Measurements from ENCODE around the gene BRD2.
A peak's percentile ranks its signal among the peaks of the same experiment; 100 is the strongest.

BRD2 gene

DNA sequence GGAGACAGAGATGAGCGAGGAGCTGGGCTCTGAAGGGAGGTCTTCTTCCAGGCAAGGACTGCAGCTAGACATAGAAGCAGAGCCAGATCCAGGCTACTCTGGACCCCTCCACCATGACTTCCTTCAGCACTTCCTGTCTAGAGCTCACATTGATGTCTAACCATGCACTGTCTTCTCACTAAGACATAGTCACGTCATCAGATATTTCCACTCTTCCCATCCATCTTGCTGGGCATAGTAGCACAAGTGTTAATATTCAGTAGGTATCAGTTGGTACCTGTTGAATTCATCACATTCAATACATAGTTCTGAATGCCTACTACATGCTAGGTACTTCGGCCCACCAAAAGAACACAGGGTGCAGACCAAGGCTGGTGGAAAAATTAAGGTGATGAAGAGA is 18.4 kb upstream of the BRD2 start:
- DNase-seq, result no peak

GRCh38 chr6:32950449-32950848 is 17.9 kb upstream of the BRD2 start:
- no peak for DNase-seq

DNA sequence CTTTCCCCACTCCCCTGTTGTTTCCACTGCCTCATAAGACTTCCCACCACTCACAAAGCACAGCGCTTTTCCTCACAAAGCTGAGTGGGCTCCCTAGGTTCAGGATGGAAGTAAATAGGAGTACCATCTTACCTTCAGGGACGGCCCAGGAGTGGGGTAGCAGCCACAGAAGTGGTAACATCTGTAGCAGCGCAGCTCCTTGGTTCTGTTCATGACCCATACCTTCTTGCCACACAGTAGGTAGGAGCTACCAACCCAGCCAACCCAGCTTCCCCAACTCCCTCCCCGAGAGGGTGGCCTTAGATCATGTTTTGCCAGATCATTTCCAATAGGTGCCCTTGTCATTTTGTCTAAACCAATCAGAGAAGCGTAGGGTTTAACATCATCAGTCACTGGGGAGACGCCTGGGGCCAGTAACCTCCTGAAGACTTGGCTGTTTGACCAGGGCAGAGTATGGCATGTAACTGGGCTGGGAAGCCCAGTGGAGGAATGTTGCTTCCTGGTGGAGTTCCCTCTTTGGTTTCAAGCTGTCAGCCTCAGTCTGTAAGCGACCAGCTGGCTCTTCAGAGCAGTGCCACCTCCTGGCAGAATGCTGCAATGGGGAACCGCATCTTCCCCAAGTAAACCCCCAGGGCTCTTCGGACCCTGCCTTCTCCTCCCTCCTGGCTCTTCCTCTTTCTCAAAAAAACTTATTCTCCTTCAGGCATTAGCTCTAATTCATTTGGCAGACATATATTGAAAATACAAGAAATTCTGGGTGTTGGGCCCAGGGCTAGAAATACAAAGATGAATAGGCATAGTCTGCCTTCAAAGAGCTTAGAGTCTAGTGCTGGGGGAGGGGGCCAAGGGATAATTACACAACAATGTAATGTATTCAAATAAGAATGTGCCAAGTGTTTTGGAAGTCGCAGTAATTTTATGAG is 15.3 kb upstream of the BRD2 start, which contains the start of gene HLA-DMA:
HLA-DMA (minus strand) TSS at position 281 of the 923 bp plus-strand sequence; CDS start at position 220, 61 bp downstream.
- peak; percentile 76 for DNase-seq

DNA sequence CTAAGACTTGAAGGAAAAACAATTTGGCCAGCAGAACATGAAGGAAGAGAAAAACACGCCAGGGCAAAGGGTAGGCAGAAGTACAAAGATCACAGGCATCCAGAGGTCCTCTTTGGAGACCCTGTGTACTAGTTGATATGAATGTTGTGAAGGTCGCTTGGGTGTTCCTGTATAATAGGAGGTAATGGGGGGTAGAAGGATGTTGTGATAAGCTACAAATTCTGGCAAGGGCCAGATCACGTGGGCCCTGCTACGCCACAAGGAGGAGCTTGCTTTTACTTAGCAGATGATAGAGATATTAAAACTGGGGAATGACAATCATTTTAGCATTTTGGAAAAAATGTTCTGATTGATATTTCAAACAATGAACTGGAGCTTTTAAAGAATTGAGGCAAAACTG is 14.6 kb upstream of the BRD2 start:
- DNase-seq, result no peak

DNA sequence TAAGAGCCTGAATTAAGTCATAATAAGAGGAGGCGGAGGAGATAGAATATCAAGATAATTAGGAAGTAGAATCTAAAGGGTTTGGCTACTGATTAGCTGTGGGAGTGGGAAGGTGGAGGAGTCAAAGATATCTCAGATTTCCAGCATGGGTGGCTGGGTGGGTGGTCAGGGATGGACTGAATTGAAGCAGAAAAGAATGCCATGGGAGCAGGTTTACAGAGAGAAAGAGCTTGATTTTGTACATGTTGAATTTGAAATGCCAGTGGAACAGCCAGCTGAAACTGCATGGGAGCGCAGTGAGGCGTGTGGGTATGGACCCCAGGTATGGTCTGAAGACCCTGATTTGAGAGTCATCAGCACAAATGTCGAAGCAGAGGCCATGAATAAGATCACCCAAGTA is 14.1 kb upstream of the BRD2 start:
- DNase-seq, result no peak

DNA sequence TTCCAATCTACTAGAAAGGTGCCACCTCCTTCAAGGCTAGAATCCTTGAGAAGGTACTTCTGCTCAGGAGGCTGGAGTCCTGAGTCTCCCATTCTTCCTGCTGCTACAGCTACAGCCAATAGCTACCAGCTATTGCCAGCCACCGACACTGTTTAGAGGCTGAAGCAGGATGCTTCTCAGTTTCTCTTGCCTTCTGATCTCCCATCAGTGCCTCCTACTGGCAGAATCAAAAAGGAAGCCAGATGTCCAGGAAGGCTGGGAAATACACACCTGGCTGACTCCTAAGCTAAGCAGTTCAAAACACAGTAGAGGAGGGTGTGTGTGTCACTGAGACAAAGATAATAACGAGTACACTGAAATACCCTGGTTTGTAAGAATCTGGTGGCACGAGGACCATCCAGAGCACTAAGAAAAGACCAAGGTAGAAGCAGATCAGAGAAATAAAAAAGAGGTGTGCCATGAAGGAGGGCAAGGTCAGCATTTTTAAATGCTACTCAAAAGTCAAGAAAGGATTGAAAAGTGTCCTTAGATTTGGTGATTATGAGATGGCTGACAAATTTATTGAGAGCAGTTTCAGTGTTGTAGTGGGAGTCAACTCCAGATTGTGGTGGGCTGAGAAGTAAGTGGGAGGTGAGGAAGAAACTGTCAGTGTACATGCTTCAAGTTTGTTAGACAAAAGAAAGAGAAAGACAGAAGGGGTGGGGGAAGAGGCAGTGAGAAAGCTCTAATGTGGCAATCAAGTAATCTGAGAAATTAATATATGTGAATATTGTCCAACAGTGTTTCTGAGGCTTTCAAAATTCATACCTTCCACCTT is 13.2 kb upstream of the BRD2 start:
- DNase-seq, result peak; percentile 43

- no peak for DNase-seq
Measured at GRCh38 chr6:32956176-32956575, 12.2 kb upstream of the BRD2 start.

DNA sequence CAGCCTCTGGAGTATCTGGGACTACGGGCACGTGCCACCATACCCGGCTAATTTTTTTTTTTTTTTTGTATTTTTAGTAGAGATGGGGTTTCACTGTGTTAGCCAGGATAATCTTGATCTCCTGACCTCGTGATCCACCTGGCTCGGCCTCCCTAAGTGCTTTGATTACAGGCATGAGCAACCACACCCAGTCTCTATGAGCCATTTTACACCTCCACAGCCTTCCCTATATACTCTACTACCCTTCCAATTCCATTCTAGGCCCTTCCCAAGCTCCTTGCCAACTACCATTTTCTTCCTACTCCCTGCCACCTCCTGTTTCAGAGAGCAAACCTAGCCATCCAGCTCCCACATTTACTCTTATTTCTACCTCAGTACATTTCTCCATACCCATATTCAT is 7.8 kb upstream of the BRD2 start:
- DNase-seq, result no peak

DNA sequence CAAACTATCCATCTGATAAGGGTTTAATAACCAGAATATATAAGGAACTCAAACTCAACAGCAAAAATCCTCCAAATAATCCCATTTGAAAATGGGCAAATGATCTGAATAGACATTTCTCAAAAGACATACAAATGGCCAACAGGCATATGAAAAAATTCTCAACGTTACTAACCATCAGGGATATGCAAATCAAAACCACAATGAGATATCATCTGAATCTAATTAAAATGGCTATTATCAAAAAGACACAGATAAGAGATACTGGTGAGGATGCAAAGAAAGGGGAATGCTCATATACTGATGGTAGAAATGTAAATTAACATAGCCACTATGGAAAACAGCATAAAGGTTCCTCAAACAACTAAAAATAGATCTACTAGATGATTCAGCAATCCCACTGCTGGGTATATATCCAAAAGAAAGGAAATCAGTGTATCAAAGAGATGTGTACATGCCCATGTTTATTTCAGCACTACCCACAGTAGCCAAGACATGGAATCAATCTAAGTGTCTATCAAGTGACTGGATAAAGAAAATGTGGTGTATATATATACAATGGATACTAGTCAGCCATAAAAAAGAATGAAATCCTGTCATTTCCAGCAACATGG is 6.1 kb upstream of the BRD2 start:
- no peak for DNase-seq

DNA sequence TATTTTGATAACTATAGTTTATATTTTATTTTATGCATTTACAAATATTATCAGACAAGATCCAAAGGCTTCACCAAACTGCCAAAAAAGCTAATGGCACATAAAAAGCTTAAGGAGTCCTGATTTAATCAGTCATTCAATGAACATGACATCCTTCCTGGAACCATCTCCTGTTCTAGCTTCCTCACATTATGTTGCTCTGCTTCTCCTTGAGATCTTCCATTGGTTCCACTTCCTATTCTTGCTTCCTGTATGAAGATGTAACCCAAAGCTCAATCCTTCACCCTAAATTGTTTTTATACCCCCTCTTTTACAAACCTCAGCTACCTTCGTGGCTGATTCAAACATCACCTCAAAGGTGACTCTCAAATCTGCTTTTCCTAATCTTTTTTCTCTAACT is 4.5 kb upstream of the BRD2 start:
- no peak for DNase-seq

DNA sequence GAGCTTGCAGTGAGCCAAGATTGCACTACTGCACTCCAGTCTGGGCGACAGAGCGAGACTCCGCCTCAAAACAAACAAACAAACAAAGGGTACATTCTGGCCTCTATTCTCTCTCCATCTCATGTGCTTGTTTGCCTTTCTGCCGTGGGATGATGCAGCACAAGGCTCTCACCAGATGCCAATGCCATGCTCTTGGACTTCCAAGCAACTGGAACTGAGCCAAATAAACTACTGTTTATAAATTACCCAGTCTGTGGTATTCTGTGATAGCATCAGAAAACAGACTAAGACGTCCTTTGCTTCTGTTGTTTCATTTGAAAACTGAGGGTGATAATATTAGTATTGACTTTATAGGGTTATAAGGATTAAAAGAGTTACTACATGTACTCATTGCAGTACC is 3.6 kb upstream of the BRD2 start:
- no peak for DNase-seq

- DNase-seq, result no peak
Measured at GRCh38 chr6:32967151-32968091, 973 bp upstream of the BRD2 start.

- DNase-seq, result peak; percentile 78
Measured at GRCh38 chr6:32968867-32969684, 682 bp downstream of the BRD2 start.

DNA sequence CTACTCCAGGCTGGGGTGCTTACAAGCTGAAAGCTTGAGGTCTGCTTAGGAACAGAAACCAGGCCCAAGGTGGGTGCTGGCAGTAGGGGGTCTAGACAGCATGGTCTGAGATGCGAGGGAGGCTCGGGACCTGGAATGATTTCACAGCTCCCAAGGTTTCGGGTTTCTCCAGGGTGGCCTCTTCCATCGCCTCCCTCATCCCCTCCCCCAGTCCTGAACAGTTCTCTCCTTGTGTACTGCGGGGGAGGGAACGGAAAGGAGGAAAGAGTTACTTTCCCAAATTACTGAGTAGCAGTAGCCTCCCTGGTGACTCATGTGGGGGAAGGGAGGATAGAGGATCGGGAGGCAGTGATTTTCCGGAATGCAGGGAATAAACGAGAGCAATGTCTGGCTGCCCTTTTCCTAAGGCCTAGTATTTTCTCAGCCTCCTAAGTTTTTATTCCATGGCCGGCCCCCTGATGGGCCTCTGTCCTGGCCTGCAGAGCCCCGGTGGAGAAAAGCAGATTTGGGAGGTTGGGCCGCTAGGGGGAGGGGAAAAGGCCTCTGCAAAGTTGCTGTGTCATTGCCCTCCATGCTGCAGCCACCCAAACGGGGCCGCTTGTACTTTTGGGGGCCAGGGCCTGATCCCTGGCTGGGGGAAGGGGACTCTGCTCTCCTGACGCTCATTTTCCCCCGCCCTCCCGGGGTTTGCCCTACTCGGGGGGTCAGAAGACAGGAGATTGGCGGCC is 1.5 kb downstream of the BRD2 start:
- peak; percentile 86 for DNase-seq

DNA sequence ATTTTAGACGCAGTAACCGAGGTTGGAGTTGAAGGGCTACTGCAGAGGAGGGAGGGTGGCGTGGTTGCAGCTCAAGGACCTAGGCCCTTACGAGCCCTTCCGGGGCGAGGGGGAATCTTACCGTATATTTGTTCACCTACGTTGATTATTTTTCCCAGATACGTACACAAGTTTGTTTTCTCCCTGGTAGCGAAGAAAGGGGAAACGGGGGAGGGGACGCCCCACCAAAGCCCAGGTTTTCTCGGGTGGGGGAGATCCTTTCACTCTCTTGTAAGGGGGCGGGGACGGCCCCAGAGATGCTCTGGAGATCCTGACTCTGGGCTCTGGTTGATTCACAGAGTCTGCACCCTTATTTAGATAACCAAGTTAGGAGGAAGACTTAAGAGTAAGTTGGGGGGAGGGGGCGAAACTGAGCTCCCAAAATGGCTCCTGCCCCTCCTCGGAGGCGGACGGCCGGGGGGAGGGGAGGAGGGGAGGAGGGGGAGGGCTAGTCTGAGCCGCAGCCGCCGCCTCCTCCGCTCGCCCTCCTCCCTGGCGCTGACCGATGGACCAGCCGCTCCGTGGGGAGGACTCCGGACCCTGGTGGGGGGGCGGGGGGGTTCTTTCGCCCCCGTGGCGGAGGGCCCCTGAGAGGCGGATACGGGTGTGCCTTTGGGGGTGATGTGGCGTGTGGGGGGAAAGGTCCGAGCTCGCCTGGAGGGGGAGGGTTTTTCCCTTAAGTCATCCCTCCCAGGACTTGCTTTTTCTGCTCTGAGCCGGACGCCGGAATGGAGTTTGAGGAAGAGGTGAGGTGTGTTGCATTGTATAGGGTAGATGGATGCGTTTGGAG is 2.2 kb downstream of the BRD2 start:
- peak; percentile 87 for DNase-seq

DNA sequence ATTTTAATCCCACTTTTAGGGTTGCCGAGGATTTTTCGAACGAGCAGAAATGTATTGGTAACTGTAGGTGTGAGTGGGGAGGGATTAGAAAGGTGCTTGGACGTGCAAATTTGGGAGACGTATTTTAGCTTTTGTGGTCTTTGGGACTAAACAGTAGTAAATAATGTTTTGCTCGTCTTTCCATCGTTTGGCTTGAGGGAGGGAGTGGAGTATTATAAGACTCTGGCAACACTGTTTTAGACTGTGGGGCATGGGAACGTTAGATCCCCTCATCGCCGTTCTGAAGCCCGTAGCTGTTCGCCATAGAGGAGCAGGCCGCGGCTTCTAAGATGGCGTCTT is 2.8 kb downstream of the BRD2 start:
- DNase-seq, result no peak

DNA sequence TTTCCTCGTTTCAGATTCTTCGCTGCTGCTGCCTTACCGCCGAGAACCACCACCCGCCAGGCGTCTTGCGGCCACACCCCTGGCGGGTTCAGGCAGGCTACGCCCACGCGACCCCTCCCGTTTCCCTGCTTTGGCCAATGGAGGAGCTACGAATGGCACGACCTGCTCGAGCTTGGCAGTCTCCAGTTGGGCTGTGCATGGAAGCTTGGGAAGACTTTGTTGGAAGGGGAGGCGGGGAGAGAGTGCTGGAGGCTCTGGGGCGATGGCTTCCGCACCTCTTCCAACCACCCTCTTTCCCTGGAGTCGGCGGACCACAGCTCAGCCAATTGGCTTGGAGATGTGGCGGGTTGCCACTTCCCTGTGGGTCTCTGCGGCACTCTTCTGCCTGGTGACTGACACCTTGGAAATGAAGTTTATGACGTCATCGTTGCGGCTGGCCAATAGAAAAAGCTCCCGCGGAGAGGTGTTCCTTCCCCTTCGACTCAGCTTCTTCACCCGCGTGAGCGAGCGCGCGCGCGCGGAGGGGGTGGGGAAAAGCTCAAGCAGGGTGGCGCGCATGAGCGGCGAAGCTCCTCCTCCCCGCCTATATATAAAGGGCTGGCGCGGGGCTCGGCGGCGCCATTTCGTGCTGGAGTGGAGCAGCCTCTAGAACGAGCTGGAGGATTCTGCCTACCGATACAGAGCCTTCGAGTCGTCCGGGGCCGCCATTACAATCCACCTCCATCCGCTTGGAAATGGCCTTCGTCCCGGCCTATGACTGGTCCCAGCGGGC is 3.4 kb downstream of the BRD2 start:
- peak; percentile 100 for DNase-seq

DNA sequence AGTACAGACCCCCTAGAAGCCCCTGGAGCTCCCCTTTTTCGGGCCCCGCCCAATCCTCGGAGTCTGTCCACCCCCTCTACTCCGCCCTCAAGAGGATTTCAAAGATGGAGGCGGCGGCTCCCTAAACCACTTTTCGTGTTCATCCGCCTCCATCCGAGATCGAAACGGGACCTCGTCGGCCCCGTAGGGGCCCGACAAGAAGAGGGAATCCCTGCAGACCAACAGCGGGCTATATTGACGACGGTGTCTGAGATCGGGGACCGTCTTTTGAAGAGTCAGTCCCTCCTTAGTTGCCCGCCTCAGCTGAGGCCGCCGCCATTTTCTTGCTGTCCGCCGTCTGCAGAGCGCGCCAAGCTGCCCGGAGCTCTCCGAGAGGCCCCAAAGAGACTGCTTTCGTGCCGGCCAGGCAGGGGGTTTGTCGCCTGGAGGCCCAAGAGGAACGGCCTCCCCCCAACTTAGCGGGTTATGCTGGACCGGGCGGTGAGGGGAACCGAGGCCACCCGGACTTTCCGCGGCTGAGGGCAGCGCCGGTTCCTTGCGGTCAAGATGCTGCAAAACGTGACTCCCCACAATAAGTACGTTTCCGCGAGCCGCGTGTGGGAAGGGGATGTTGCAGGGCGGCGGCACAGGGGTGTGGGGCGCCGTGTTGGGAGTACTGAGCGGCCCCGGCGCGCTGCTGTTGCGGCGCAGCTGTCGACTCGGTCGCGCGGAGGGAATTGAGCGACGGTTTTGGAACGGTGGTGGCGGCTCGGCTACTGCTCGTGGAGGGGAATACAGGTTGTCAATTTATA is 4.2 kb downstream of the BRD2 start:
- peak; percentile 68 for DNase-seq

Measured in stimulated activated CD8-positive, alpha-beta memory T cell treated with anti-CD3 and anti-CD28 coated beads, Interleukin-4, amount 100 ng/mL, for 48 hours (primary cell).